ENCODE results near the gene SLC50A1. TPM values are rescaled to one million over a fixed set of nuclear protein-coding genes. Genes with fewer than 3 reads are reported as not detected.

The SLC50A1 gene
- total RNA-seq, 1 experiment from 2014 or later = 56.5 TPM

- H3K4me1 ChIP-seq (ENCODE audit: low read length) = peaks cover 21% of the 10 kb centered on the region
- no peaks in the 10 kb centered on the region for H3K27me3 ChIP-seq (ENCODE audit: low read length)
- no peaks in the 10 kb centered on the region for H4K20me1 ChIP-seq (ENCODE audit: insufficient read depth, low read depth, low read length)
- no peak overlapping the region for H3K27ac ChIP-seq (ENCODE audit: low read length)
- no peaks in the 10 kb centered on the region for H3K9me3 ChIP-seq (ENCODE audit: low read length)
- H3K36me3 ChIP-seq (ENCODE audit: insufficient read depth, low read length) = no peaks in the 10 kb centered on the region
- H2AFZ ChIP-seq (ENCODE audit: low read length) = no peak overlapping the region
- H3K4me3 ChIP-seq (ENCODE audit: low read length) = peak overlapping the region; percentile 37; the same call in 1 of the 2 replicates
- H3K9me2 ChIP-seq (replicated peaks; ENCODE audit: insufficient read depth, low read length) = no peaks in the 10 kb centered on the region
- DNase-seq = no peak
- H3K79me2 ChIP-seq (ENCODE audit: low read length) = no peaks in the 10 kb centered on the region
- H3K4me2 ChIP-seq (ENCODE audit: low read depth, low read length, poor library complexity, severe bottlenecking) = peak overlapping the region; percentile 62
- H3K9ac ChIP-seq (ENCODE audit: low read length) = peak overlapping the region; percentile 32; the same call in 1 of the 2 replicates
Observed at GRCh38 chr1:155127967-155128754, 7.5 kb upstream of the SLC50A1 start.

GRCh38 chr1:155128755-155129473 is 6.7 kb upstream of the SLC50A1 start:
- H3K9ac ChIP-seq (ENCODE audit: low read length) = peak overlapping the region; percentile 32; the same call in 1 of the 2 replicates
- DNase-seq = no peak

GRCh38 chr1:155130272-155131006 is 5.2 kb upstream of the SLC50A1 start:
- Histone ChIP-seq H3K9ac (ENCODE audit: low read length) (no peak overlapping the region), H3K4me3 (ENCODE audit: low read length) (no peak overlapping the region), H3K27ac (ENCODE audit: low read length) (no peak overlapping the region), H3K4me2 (ENCODE audit: low read depth, low read length, poor library complexity, severe bottlenecking) (no peak overlapping the region), H3K79me2 (ENCODE audit: low read length) (no peaks in the 10 kb centered on the region), H3K36me3 (ENCODE audit: insufficient read depth, low read length) (no peaks in the 10 kb centered on the region), H3K9me2 (replicated peaks; ENCODE audit: insufficient read depth, low read length) (no peaks in the 10 kb centered on the region), H3K27me3 (ENCODE audit: low read length) (no peaks in the 10 kb centered on the region), H3K4me1 (ENCODE audit: low read length) (peaks cover 29% of the 10 kb centered on the region), H3K9me3 (ENCODE audit: low read length) (no peaks in the 10 kb centered on the region), H4K20me1 (ENCODE audit: insufficient read depth, low read depth, low read length) (no peaks in the 10 kb centered on the region), H2AFZ (ENCODE audit: low read length) (no peak overlapping the region)
- DNase-seq = no peak

More at GRCh38 chr1:155128755-155129473, 6.7 kb upstream of the SLC50A1 start:
- H3K36me3 ChIP-seq (ENCODE audit: insufficient read depth, low read length) = no peaks in the 10 kb centered on the region
- no peaks in the 10 kb centered on the region for H3K79me2 ChIP-seq (ENCODE audit: low read length)
- no peaks in the 10 kb centered on the region for H4K20me1 ChIP-seq (ENCODE audit: insufficient read depth, low read depth, low read length)
- H3K9me2 ChIP-seq (replicated peaks; ENCODE audit: insufficient read depth, low read length) = no peaks in the 10 kb centered on the region
- H2AFZ ChIP-seq (ENCODE audit: low read length) = no peak overlapping the region
- no peaks in the 10 kb centered on the region for H3K27me3 ChIP-seq (ENCODE audit: low read length)
- no peak overlapping the region for H3K4me3 ChIP-seq (ENCODE audit: low read length)
- no peak overlapping the region for H3K27ac ChIP-seq (ENCODE audit: low read length)
- no peaks in the 10 kb centered on the region for H3K9me3 ChIP-seq (ENCODE audit: low read length)
- peaks cover 21% of the 10 kb centered on the region for H3K4me1 ChIP-seq (ENCODE audit: low read length)
- peak overlapping the region; percentile 62 for H3K4me2 ChIP-seq (ENCODE audit: low read depth, low read length, poor library complexity, severe bottlenecking)

- H3K79me2 ChIP-seq (ENCODE audit: low read length) = no peaks in the 10 kb centered on the region
- no peak for DNase-seq
- no peak overlapping the region for H2AFZ ChIP-seq (ENCODE audit: low read length)
- no peak overlapping the region for H3K4me2 ChIP-seq (ENCODE audit: low read depth, low read length, poor library complexity, severe bottlenecking)
- no peaks in the 10 kb centered on the region for H3K9me2 ChIP-seq (replicated peaks; ENCODE audit: insufficient read depth, low read length)
- H3K27me3 ChIP-seq (ENCODE audit: low read length) = no peaks in the 10 kb centered on the region
- no peak overlapping the region for H3K27ac ChIP-seq (ENCODE audit: low read length)
- peaks cover 29% of the 10 kb centered on the region for H3K4me1 ChIP-seq (ENCODE audit: low read length)
- H3K4me3 ChIP-seq (ENCODE audit: low read length) = no peak overlapping the region
- H3K9me3 ChIP-seq (ENCODE audit: low read length) = no peaks in the 10 kb centered on the region
- H3K36me3 ChIP-seq (ENCODE audit: insufficient read depth, low read length) = no peaks in the 10 kb centered on the region
- no peak overlapping the region for H3K9ac ChIP-seq (ENCODE audit: low read length)
- no peaks in the 10 kb centered on the region for H4K20me1 ChIP-seq (ENCODE audit: insufficient read depth, low read depth, low read length)
Observed at GRCh38 chr1:155131285-155131684, 4.4 kb upstream of the SLC50A1 start.

- H3K27ac ChIP-seq (ENCODE audit: low read length) = no peak overlapping the region
- no peak overlapping the region for H3K4me2 ChIP-seq (ENCODE audit: low read depth, low read length, poor library complexity, severe bottlenecking)
- no peaks in the 10 kb centered on the region for H3K27me3 ChIP-seq (ENCODE audit: low read length)
- H3K4me3 ChIP-seq (ENCODE audit: low read length) = no peak overlapping the region
- no peaks in the 10 kb centered on the region for H3K9me2 ChIP-seq (replicated peaks; ENCODE audit: insufficient read depth, low read length)
- H3K79me2 ChIP-seq (ENCODE audit: low read length) = peaks cover 1% of the 10 kb centered on the region
- no peak for DNase-seq
- H2AFZ ChIP-seq (ENCODE audit: low read length) = no peak overlapping the region
- H3K9ac ChIP-seq (ENCODE audit: low read length) = no peak overlapping the region
- no peaks in the 10 kb centered on the region for H3K36me3 ChIP-seq (ENCODE audit: insufficient read depth, low read length)
- peaks cover 28% of the 10 kb centered on the region for H3K4me1 ChIP-seq (ENCODE audit: low read length)
- no peaks in the 10 kb centered on the region for H4K20me1 ChIP-seq (ENCODE audit: insufficient read depth, low read depth, low read length)
- no peaks in the 10 kb centered on the region for H3K9me3 ChIP-seq (ENCODE audit: low read length)
Observed at GRCh38 chr1:155131856-155132255, 3.8 kb upstream of the SLC50A1 start.

- H3K4me3 ChIP-seq (ENCODE audit: low read length) = no peak overlapping the region
- no peaks in the 10 kb centered on the region for H3K9me2 ChIP-seq (replicated peaks; ENCODE audit: insufficient read depth, low read length)
- H3K9ac ChIP-seq (ENCODE audit: low read length) = 0 out of 2 replicates have a peak overlapping the region, but pooled peaks have one; percentile 84
- no peak for DNase-seq
- H4K20me1 ChIP-seq (ENCODE audit: insufficient read depth, low read depth, low read length) = no peaks in the 10 kb centered on the region
- H3K27ac ChIP-seq (ENCODE audit: low read length) = no peak overlapping the region
- H3K27me3 ChIP-seq (ENCODE audit: low read length) = no peaks in the 10 kb centered on the region
- H3K4me1 ChIP-seq (ENCODE audit: low read length) = peaks cover 27% of the 10 kb centered on the region
- H3K4me2 ChIP-seq (ENCODE audit: low read depth, low read length, poor library complexity, severe bottlenecking) = no peak overlapping the region
- H3K9me3 ChIP-seq (ENCODE audit: low read length) = no peaks in the 10 kb centered on the region
- H3K79me2 ChIP-seq (ENCODE audit: low read length) = peaks cover 19% of the 10 kb centered on the region
- peaks cover 4% of the 10 kb centered on the region; the same call in 1 of the 2 replicates for H3K36me3 ChIP-seq (ENCODE audit: insufficient read depth, low read length)
- H2AFZ ChIP-seq (ENCODE audit: low read length) = no peak overlapping the region
Observed at GRCh38 chr1:155133799-155134281, 1.8 kb upstream of the SLC50A1 start.

- Histone ChIP-seq H3K9me3 (ENCODE audit: low read length) (no peaks in the 10 kb centered on the region), H3K9me2 (replicated peaks; ENCODE audit: insufficient read depth, low read length) (no peaks in the 10 kb centered on the region), H2AFZ (ENCODE audit: low read length) (no peak overlapping the region), H3K27ac (ENCODE audit: low read length) (no peak overlapping the region), H3K4me1 (ENCODE audit: low read length) (peaks cover 30% of the 10 kb centered on the region), H3K9ac (ENCODE audit: low read length) (peak overlapping the region; percentile 84), H3K79me2 (ENCODE audit: low read length) (peaks cover 20% of the 10 kb centered on the region), H3K4me3 (ENCODE audit: low read length) (peak overlapping the region; percentile 73; the same call in 1 of the 2 replicates), H3K36me3 (ENCODE audit: insufficient read depth, low read length) (peaks cover 4% of the 10 kb centered on the region; the same call in 1 of the 2 replicates), H3K4me2 (ENCODE audit: low read depth, low read length, poor library complexity, severe bottlenecking) (peak overlapping the region; percentile 77), H4K20me1 (ENCODE audit: insufficient read depth, low read depth, low read length) (no peaks in the 10 kb centered on the region), H3K27me3 (ENCODE audit: low read length) (no peaks in the 10 kb centered on the region)
- no peak for DNase-seq
Observed at GRCh38 chr1:155134322-155134721, 1.3 kb upstream of the SLC50A1 start.

All from Karpas-422 (cell line).